Lung (tissue), 12 donors: ENCODE measurements around the gene PBX3. TPM values are rescaled to one million over a fixed set of nuclear protein-coding genes. Genes with fewer than 3 reads are reported as not detected.
A peak's percentile ranks its signal among the peaks of the same experiment; 100 is the strongest.

Experiments used
- ATAC-seq: fragments of 200-7000 bp; cut with Tn5 transposase; one replicate; pipeline ENCODE4 v1.9.1; 2020; ENCODE audit warnings: moderate number of reproducible peaks; ENCODE audit not compliant: insufficient read depth, low FRiP score
- DNase-seq, 3 donors: peaks; one replicate each; pipeline ENCODE4 v3.0.0-alpha.2; 2013 to 2017
- H3K27ac ChIP-seq, 2 donors: one replicate each; pipeline ENCODE4 v1.5.1; 2013; ENCODE audit warnings: mild to moderate bottlenecking in 2 of 2, moderate library complexity in 2 of 2, control low read depth in 1 of 2, inconsistent platforms in 1 of 2, low read depth in 1 of 2, low read length in 1 of 2
- H3K27me3 ChIP-seq, 3 donors: one replicate each; pipeline ENCODE4 v1.5.1; 2013; ENCODE audit warnings: low read length in 2 of 3; ENCODE audit not compliant: control insufficient read depth in 3 of 3, insufficient read depth in 3 of 3
- H3K36me3 ChIP-seq, 4 donors: one replicate each; pipeline ENCODE4 v1.5.1; 2013; ENCODE audit warnings: low read length in 4 of 4, mild to moderate bottlenecking in 1 of 4, moderate library complexity in 1 of 4; ENCODE audit not compliant: control insufficient read depth in 4 of 4, insufficient read depth in 4 of 4
- H3K4me1 ChIP-seq, 5 donors: one replicate each; pipeline ENCODE4 v1.5.1; 2013; ENCODE audit warnings: low read length in 5 of 5, mild to moderate bottlenecking in 2 of 5, moderate library complexity in 1 of 5; ENCODE audit not compliant: control insufficient read depth in 5 of 5, insufficient read depth in 5 of 5
- H3K4me3 ChIP-seq: one replicate; pipeline ENCODE4 v1.5.1; 2013; ENCODE audit warnings: mild to moderate bottlenecking, control low read depth, moderate library complexity
- H3K9ac ChIP-seq, 2 donors: one replicate each; pipeline ENCODE4 v1.5.1; 2013; ENCODE audit warnings: low read length in 2 of 2, control low read depth in 1 of 2; ENCODE audit not compliant: insufficient read depth in 1 of 2
- H3K9me3 ChIP-seq, 4 donors: one replicate each; pipeline ENCODE4 v1.5.1; 2013; ENCODE audit warnings: low read length in 3 of 4, mild to moderate bottlenecking in 1 of 4, moderate library complexity in 1 of 4; ENCODE audit not compliant: control insufficient read depth in 4 of 4, insufficient read depth in 3 of 4
- CTCF ChIP-seq: IDR thresholded peaks from 2 replicates; pipeline ENCODE4 v1.5.1; 2012; ENCODE audit warnings: mild to moderate bottlenecking; ENCODE audit errors: control extremely low read depth, extremely low read depth
- WGBS, 2 donors: extraction: QIAGEN DNeasy Blood & Tissue Kit; methylation state at CpG; one replicate each; pipeline ENCODE4 v1.1.7; 2013; 5-methylcytosine and 5-hydroxymethylcytosine counted together
- polyA plus RNA-seq, 2 donors: library from polyadenylated mRNA; stranded (reverse); fragments of 200-250 nt; gene quantifications; one replicate each; pipeline ENCODE4 v1.2.1, GENCODE V29; 2013
- total RNA-seq, 2 donors: library from RNA; depleted of rRNA in 1 of 2; stranded (reverse); fragments of >200 nt in 1 of 2; gene quantifications; one replicate each; pipeline ENCODE4 v1.2.1, GENCODE V29; 2014 to 2021
- donor health status: control.
- donor health status: control.
- donor health status: Bipolar disorder and iron deficiency.
- donor health status: healthy.
- donor health status: DM: yes; HTN: yes; CAD: no.

The PBX3 gene
- total and polyA plus RNA-seq, 4 donors = 8.6 to 60.4 (median 26.4) TPM

- Histone ChIP-seq H3K36me3 (peaks cover 0 to 2% (median 0%) of the 10 kb centered on the region in 4 donors), H3K9me3 (no peaks in the 10 kb centered on the region), H3K27me3 (no peaks in the 10 kb centered on the region), H3K4me3 (peak within 1 kb of the TSS; percentile 92), H3K9ac (peak within 1 kb of the TSS; percentile 81 to 87), H3K27ac (peak within 1 kb of the TSS; percentile 80 to 92), H3K4me1 (peaks cover 0 to 13% (median 7%) of the 10 kb centered on the region in 5 donors)
- DNase-seq = peak; percentile 95 to 98 (median 96)
- TF ChIP-seq CTCF = no peak
- ATAC-seq = peak; percentile 98
- WGBS, 2 donors = 0% methylated on average over 60 to 63 of the region's 63 CpGs
Measured at GRCh38 chr9:125706651-125707471, 40.3 kb upstream of the PBX3 start, which contains the start of gene MAPKAP1. MAPKAP1 (minus strand) TSS chr9:125707208; CDS start chr9:125672574, 34,634 bp downstream.

DNA sequence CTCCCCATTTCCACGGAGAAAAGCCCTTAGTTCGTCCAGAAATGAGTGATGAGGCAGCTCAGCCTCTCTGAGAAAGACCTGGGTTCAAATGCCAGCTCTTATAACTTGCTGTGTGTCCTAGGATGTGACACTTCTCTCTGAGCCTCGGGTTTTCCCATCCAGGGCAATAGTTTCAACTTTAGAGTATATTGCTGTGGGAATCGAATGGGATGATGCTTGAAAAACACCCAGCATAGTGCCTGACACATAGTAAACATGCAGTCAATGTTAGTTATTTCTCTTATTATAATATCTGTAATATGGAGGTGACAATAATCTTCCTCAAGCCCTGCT lies 39.7 kb upstream of the PBX3 start:
- Histone ChIP-seq H3K27ac (peak overlapping the region; percentile 71 to 77), H3K9ac (peak overlapping the region in 1 of 2 donors; percentile 87), H3K9me3 (no peaks in the 10 kb centered on the region), H3K36me3 (peaks cover 0 to 2% (median 0%) of the 10 kb centered on the region in 4 donors), H3K27me3 (no peaks in the 10 kb centered on the region), H3K4me3 (peak overlapping the region; percentile 92), H3K4me1 (peaks cover 0 to 13% (median 7%) of the 10 kb centered on the region in 5 donors)
- no peak for ATAC-seq
- DNase-seq = no peak
- no peak for TF ChIP-seq CTCF
- 27 to 39% methylated on average over 4 of the region's 4 CpGs for WGBS, 2 donors

DNA sequence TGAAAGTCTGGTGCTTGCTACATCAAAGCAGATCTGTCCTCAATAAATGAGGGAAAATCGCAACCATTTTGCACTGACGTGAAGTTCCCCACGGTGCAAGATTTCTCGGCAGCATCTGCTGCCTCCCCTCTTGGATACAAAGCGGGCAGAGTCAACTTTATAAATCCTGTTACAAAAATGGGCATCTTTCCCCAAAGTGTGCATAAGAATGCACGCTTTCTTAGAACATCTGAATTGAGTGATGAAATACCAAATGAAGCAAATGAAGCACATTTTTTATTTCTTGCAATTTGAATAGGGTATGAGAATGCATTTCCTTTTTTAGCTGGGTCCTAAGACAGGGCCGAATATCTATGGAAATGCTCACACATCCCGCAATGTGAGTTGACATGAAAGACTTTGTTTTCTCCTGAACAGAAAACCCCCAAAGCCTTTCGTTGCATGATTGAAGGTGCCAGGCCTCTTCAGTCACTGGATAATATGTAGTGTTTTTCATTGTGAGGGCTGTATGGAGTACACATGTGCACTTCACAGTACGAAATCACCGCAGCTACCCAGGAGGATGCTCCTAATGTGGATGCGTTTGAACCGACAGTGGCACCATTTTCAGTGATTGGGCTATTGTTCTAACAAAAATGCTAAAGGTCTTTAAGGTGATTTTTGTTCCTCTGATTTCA lies 20.6 kb upstream of the PBX3 start:
- Histone ChIP-seq H3K36me3 (no peaks in the 10 kb centered on the region), H3K9ac (no peak overlapping the region), H3K27me3 (no peaks in the 10 kb centered on the region), H3K27ac (no peak overlapping the region), H3K4me1 (no peaks in the 10 kb centered on the region), H3K9me3 (peaks cover 0 to 2% (median 0%) of the 10 kb centered on the region in 4 donors), H3K4me3 (no peak overlapping the region)
- DNase-seq = no peak
- WGBS, 2 donors = 84 to 91% methylated on average over 13 of the region's 13 CpGs
- no peak for TF ChIP-seq CTCF
- no peak for ATAC-seq
